GM03348 (cell line): Measurements from ENCODE around the gene NME5.
"Not testable (repeated sequence)": the region's sequence is repeated elsewhere in the genome, so short reads cannot be mapped to it uniquely, and the experiment has no call there.

Experiments
- DNase-seq: peaks from one replicate; pipeline ENCODE4 v3.0.0; 2012; ENCODE audit warnings: low spot score

NME5 gene

GRCh38 chr5:138138949-138139780 lies at the start of gene NME5:
Gene NME5, minus strand, starts transcription at chr5:138139428. Its CDS starts 648 bp downstream, at chr5:138138780.
- DNase-seq: peak; percentile 83

GRCh38 chr5:138188626-138189025 lies 49.4 kb upstream of the NME5 start:
- DNase-seq: no peak

GRCh38 chr5:138186002-138186447 lies 46.8 kb upstream of the NME5 start:
- DNase-seq: no peak

- DNase-seq: no peak
These were observed 43.6 kb upstream of the NME5 start for GRCh38 chr5:138182808-138183207.

- no peak for DNase-seq
These were observed 41.6 kb upstream of the NME5 start for GRCh38 chr5:138180841-138181240.

GRCh38 chr5:138180183-138180782 lies 41.1 kb upstream of the NME5 start:
- peak; percentile 21 for DNase-seq

- DNase-seq: no peak
These were observed 40.1 kb upstream of the NME5 start for GRCh38 chr5:138179277-138179857.

- peak; percentile 95 for DNase-seq
These were observed 39.5 kb upstream of the NME5 start, which contains the start of the genes BRD8 and KIF20A for GRCh38 chr5:138178516-138179276. Gene BRD8, minus strand, starts transcription at chr5:138178630. Its CDS starts 16 bp downstream, at chr5:138178614. Gene KIF20A, plus strand, starts transcription at chr5:138179112. Its CDS starts 569 bp downstream, at chr5:138179681.

GRCh38 chr5:138177941-138178515 lies 38.8 kb upstream of the NME5 start:
- peak; percentile 66 for DNase-seq

- DNase-seq: no peak
These were observed 31.1 kb upstream of the NME5 start for GRCh38 chr5:138170299-138170698.

GRCh38 chr5:138169124-138169523 lies 29.9 kb upstream of the NME5 start:
- DNase-seq: no peak

- DNase-seq: no peak
These were observed 24.5 kb upstream of the NME5 start for GRCh38 chr5:138163721-138164120.

GRCh38 chr5:138160706-138161105 lies 21.5 kb upstream of the NME5 start:
- DNase-seq: no peak

GRCh38 chr5:138159666-138160065 lies 20.4 kb upstream of the NME5 start:
- DNase-seq: no peak

GRCh38 chr5:138157626-138158025 lies 18.4 kb upstream of the NME5 start:
- DNase-seq: no peak

- DNase-seq: not testable (repeated sequence)
These were observed 16.7 kb upstream of the NME5 start for GRCh38 chr5:138155977-138156376.

- no peak for DNase-seq
These were observed 10.3 kb upstream of the NME5 start for GRCh38 chr5:138149530-138149929.

- DNase-seq: peak; percentile 36
These were observed 9.6 kb upstream of the NME5 start for GRCh38 chr5:138148811-138149210.

- not testable (repeated sequence) for DNase-seq
These were observed 4.3 kb upstream of the NME5 start for GRCh38 chr5:138143578-138143977.

- DNase-seq: no peak
These were observed 2.5 kb upstream of the NME5 start for GRCh38 chr5:138141734-138142133.

- DNase-seq: no peak
These were observed 1.0 kb upstream of the NME5 start for GRCh38 chr5:138140268-138140667.

- no peak for DNase-seq
These were observed 508 bp upstream of the NME5 start for GRCh38 chr5:138139781-138140090.
